AG04450 (cell line): ENCODE measurements around the gene VPS9D1. TPM values are rescaled to one million over a fixed set of nuclear protein-coding genes. Genes with fewer than 3 reads are reported as not detected.
"Not testable (repeated sequence)": the region's sequence is repeated elsewhere in the genome, so short reads cannot be mapped to it uniquely, and the experiment has no call there.

Experiments used
- CTCF ChIA-PET: fragments of 300-600, 350-600 bp; formaldehyde crosslinking; extraction: SDS; loops from one replicate; lab custom pipeline; 2022; ENCODE audit warnings: antibody characterized with exemption, inconsistent platforms; lab: Charles Lee
- POLR2A ChIA-PET: fragments of 350-600 bp; formaldehyde crosslinking; extraction: SDS; loops from one replicate; lab custom pipeline; 2021; ENCODE audit warnings: antibody characterized with exemption, inconsistent platforms; lab: Yijun Ruan, JAX
- DNase-seq: peaks from one replicate; pipeline ENCODE4 v3.0.0-alpha.2; 2011; ENCODE audit warnings: low read depth, low spot score
- H3K27ac ChIP-seq: one replicate; pipeline ENCODE4 v1.5.1; 2012; ENCODE audit warnings: low read depth, low read length, control low read depth
- H3K27me3 ChIP-seq: one replicate; pipeline ENCODE4 v1.6.0; 2012; ENCODE audit warnings: low read length; ENCODE audit not compliant: control insufficient read depth, insufficient read depth
- H3K4me3 ChIP-seq: 2 replicates; pipeline ENCODE4 v1.5.1; 2011; ENCODE audit warnings: mild to moderate bottlenecking, low read depth, low read length, control low read depth
- H3K9me3 ChIP-seq: 2 replicates; pipeline ENCODE4 v1.5.1; 2012; ENCODE audit warnings: low read length; ENCODE audit not compliant: control insufficient read depth, insufficient read depth
- CTCF ChIP-seq: IDR thresholded peaks from 2 replicates; pipeline ENCODE4 v1.5.1; 2011; ENCODE audit warnings: low read depth, low read length, control low read depth, inconsistent platforms
- polyA plus RNA-seq: library from polyadenylated mRNA; depleted of rRNA; stranded (reverse); fragments of >200 nt; gene quantifications from 2 replicates; pipeline ENCODE4 v1.2.3, GENCODE V29; 2011

Gene VPS9D1
- polyA plus RNA-seq, 1 experiment = 8.6 TPM

GRCh38 chr16:89691986-89692569, 28.6 kb downstream of the VPS9D1 start:
- H3K27me3 ChIP-seq = no peaks in the 10 kb centered on the region
- no peak overlapping the region for H3K27ac ChIP-seq
- TF ChIP-seq CTCF = no peak
- no peak for DNase-seq
- no peak overlapping the region for H3K4me3 ChIP-seq
- peaks cover 1% of the 10 kb centered on the region; the same call in 1 of the 2 replicates for H3K9me3 ChIP-seq
- ChIA-PET CTCF (no interaction called here), POLR2A (no interaction called here)

- POLR2A ChIA-PET = interaction anchor here (0.9 kb wide), 1 partner anchor 9 kb away, joined by 3 read pairs; no protein-coding TSS in a partner anchor
Observed at GRCh38 chr16:89691231-89691985, 29.3 kb downstream of the VPS9D1 start.

GRCh38 chr16:89690392-89690901, 30.3 kb downstream of the VPS9D1 start:
- CTCF ChIA-PET = no interaction called here
- POLR2A ChIA-PET = no interaction called here
- TF ChIP-seq CTCF = no peak
- no peak for DNase-seq
- H3K4me3 ChIP-seq = no peak overlapping the region
- H3K27ac ChIP-seq = no peak overlapping the region
- H3K9me3 ChIP-seq = peaks cover 10% of the 10 kb centered on the region
- H3K27me3 ChIP-seq = no peaks in the 10 kb centered on the region

More at GRCh38 chr16:89691231-89691985, 29.3 kb downstream of the VPS9D1 start:
- Histone ChIP-seq H3K27ac (no peak overlapping the region), H3K27me3 (no peaks in the 10 kb centered on the region), H3K9me3 (peaks cover 4% of the 10 kb centered on the region; the same call in 1 of the 2 replicates), H3K4me3 (no peak overlapping the region)
- CTCF ChIA-PET = no interaction called here
- no peak for DNase-seq
- no peak for TF ChIP-seq CTCF

GRCh38 chr16:89689621-89690020, 31.1 kb downstream of the VPS9D1 start:
- POLR2A ChIA-PET, H3K4me3 ChIP-seq, H3K27me3 ChIP-seq, H3K27ac ChIP-seq, DNase-seq: not testable (repeated sequence)
- peaks cover 17% of the 10 kb centered on the region for H3K9me3 ChIP-seq
- CTCF ChIA-PET = interaction anchor here (1.1 kb wide), 1 partner anchor 10 kb away, joined by 4 read pairs; no protein-coding TSS in a partner anchor

GRCh38 chr16:89689142-89689541, 31.6 kb downstream of the VPS9D1 start:
- Histone ChIP-seq H3K27me3 (no peaks in the 10 kb centered on the region), H3K4me3 (no peak overlapping the region), H3K27ac (no peak overlapping the region), H3K9me3 (peaks cover 19% of the 10 kb centered on the region)
- ChIA-PET CTCF (interaction anchor here (1.1 kb wide), 1 partner anchor 11 kb away, joined by 4 read pairs; no protein-coding TSS in a partner anchor), POLR2A (no interaction called here)
- DNase-seq = no peak
- no peak for TF ChIP-seq CTCF
